ENCODE data around the gene NFKBIZ.
"Not testable (repeated sequence)": the region's sequence is repeated elsewhere in the genome, so short reads cannot be mapped to it uniquely, and the experiment has no call there.

Gene NFKBIZ

GRCh38 chr3:101879102-101879501 lies 29.8 kb downstream of the NFKBIZ start:
- DNase-seq = no peak

- DNase-seq = no peak
Observed at GRCh38 chr3:101879623-101880284, 30.4 kb downstream of the NFKBIZ start.

- DNase-seq = no peak
Observed at GRCh38 chr3:101884776-101885175, 35.5 kb downstream of the NFKBIZ start.

- DNase-seq = not testable (repeated sequence)
Observed at GRCh38 chr3:101885584-101885983, 36.3 kb downstream of the NFKBIZ start.

GRCh38 chr3:101886626-101887025 lies 37.3 kb downstream of the NFKBIZ start:
- DNase-seq = no peak

DNA sequence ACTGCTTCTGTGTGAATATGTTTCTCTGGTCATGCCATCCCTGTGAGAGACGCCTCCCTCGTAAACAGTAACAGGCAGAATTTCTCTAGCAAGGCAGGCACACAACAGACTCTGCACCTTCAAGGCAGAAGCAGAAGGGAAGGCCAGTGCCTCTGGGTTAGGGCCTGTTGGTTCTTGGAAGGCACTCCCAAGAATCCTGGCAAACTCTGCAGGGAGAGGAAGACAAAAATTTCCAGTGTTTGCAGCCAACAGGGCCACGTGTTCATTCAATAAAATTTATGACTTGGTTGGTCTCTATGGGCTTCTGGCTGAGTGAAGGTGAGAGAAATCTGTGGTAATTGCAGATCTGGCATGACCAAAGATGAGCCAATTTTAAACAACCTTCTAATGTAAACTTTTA lies 39.3 kb downstream of the NFKBIZ start:
- DNase-seq = no peak

DNA sequence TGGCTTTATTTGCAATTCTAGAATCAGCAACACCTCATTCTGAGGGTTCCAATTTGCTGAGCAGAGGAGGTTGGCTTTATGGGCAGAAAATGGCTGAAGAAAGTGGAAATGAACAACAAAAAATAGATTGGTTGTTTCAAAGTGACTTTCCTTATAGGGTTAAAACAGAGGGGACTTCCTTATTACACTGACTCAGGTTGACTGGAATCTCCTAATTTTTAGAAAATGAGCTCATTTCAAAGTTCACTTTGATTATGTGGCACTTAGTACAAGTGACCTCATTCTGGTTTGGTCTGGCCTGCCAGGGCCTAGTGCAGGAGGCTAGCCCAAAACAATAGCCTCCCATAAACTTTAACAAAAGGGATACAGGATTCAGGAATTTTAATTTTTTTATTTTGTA lies 41.4 kb downstream of the NFKBIZ start:
- no peak for DNase-seq

DNA sequence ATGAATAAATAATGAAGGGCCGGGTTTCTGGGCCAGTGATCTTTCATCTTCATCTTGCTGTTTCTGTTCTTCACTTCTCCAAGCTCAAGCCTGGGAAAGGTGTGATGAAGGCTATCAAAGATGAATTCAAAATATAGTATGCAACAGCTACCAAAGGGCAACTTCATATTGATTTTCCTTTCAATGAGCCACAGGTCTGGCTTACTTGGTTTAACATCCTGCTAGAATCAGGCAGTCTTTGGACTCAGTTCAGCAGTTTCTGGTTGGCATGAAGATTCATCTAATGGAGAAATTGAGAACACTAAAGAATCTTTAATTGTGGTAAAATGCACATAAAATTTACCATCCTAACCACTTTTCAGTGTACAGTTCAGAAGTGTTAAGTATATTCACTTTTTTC lies 43.3 kb downstream of the NFKBIZ start:
- no peak for DNase-seq

- no peak for DNase-seq
Observed at GRCh38 chr3:101896083-101896757, 46.9 kb downstream of the NFKBIZ start.

DNA sequence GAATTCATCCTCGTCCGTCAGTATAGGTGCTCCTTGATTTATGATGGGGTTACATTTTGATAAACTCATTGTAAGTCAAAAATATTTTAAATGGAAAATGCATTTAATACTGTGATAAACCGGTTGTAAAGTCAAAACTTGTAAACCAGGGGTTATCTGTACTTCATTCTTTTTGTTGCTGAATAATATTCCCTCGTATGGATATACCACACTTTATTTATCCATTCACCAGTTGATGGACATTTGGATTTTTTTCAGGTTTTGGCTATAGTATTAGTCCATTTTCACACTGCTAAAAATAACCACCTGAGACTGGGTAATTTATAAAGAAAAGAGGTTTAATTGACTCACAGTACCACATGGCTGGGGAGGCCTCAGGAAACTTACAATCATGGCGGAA lies 47.7 kb downstream of the NFKBIZ start:
- DNase-seq = no peak

DNA sequence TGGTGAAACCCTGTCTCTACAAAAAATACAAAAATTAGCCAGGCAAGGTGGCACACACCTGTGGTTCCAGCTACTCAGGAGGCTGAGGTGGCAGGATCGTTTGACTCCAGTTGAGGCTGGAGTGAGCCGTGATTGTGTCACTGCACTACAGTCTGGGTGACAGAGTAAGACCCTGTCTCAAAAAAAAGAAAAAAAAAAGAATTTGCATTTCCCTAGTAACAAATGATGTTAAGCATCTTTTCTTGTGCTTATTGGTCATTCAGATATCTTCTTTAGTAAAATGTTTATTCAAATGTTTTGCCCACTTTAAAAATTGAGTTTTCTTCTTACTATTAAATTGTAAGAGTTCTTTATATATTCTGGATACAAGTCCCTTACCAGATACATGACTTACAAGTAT lies 48.7 kb downstream of the NFKBIZ start:
- DNase-seq = no peak

GRCh38 chr3:101898752-101899169 lies 49.4 kb downstream of the NFKBIZ start:
- DNase-seq = no peak

- no peak for DNase-seq
Observed at GRCh38 chr3:101900316-101900715, 51.0 kb downstream of the NFKBIZ start.

DNA sequence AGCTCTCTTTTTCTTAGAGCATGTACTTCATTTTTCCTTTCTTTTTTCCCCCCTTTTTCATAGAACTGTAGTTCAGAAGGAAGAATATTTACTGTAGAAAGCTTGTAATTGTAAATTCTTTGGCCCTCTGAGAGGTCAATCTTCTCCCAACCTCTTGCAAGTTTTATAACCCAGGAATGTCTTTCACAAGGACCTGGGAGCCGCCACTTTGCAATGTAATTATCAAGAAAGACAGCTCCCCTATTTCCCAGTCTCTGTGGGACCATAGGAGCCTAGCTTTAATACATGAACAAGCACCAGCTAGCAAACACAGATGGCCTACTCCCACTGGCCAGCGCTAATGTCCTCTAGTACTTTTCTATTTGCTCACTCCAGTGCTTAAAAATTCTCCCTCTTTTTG lies 51.4 kb downstream of the NFKBIZ start:
- no peak for DNase-seq

DNA sequence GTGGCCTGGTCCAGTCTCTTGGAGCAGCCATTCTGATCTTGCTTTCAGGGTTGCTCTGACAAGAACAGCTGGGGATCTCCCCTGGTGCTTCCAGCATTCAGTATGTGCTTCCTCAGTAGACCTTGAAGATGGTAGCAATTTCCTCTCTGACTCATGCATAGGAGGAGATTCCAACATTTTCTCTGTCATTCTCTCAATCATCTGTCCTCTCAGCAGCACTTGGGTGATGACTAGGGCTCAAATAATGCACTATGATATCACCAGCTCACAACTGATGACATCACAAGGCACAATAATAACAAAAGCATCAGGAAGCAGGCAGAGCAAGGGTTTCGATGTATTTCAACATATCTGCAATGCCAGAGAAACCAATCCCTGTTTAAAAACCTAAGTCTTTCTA lies 52.7 kb downstream of the NFKBIZ start:
- no peak for DNase-seq

DNA sequence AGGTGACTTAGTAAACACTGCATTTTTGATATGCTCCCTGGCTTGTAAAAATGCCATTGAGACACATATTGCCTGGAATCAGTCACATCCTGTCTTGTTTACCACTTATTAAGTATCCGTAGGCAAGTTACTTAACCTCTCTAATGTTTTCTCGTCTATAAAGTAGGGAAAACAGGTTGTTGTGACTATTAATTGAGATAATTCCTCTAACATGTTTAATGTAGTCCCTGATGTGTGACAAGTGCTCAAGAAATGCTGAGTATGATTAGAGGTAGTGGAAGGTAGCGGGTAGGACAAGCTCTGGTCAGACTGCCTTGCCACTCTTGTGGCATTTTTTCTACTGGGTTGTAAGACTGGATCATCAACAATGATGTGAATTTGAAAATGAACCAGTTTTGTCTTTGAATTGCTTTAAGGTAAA lies 54.1 kb downstream of the NFKBIZ start:
- DNase-seq = no peak

DNA sequence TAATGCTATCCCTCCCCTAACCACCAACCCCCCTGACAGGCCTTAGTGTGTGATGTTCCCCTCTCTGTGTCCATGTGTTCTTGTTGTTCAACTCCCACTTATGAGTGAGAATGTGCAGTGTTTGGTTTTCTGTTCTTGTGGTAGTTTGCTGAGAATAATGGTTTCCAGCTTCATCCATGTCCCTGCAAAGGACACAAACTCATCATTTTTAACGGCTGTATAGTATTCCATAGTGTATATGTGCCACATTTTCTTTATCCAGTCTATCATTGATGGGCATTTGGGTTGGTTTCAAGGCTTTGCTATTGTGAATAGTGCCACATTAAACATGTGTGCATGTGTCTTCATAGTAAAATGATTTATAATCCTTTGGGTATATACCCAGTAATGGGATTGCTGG lies 56.3 kb downstream of the NFKBIZ start:
- not testable (repeated sequence) for DNase-seq

Measured in effector CD8-positive, alpha-beta T cell (primary cell).